SIG-M5 treated with dmso at 0.1 percent for 504 hours (cell line): Measurements from ENCODE around the gene C3orf52.

Experiments used
- DNase-seq: peaks from one replicate; lab custom pipeline; 2025; ENCODE audit not compliant: unreplicated experiment; lab: John Stamatoyannopoulos, UW

Gene C3orf52

DNA sequence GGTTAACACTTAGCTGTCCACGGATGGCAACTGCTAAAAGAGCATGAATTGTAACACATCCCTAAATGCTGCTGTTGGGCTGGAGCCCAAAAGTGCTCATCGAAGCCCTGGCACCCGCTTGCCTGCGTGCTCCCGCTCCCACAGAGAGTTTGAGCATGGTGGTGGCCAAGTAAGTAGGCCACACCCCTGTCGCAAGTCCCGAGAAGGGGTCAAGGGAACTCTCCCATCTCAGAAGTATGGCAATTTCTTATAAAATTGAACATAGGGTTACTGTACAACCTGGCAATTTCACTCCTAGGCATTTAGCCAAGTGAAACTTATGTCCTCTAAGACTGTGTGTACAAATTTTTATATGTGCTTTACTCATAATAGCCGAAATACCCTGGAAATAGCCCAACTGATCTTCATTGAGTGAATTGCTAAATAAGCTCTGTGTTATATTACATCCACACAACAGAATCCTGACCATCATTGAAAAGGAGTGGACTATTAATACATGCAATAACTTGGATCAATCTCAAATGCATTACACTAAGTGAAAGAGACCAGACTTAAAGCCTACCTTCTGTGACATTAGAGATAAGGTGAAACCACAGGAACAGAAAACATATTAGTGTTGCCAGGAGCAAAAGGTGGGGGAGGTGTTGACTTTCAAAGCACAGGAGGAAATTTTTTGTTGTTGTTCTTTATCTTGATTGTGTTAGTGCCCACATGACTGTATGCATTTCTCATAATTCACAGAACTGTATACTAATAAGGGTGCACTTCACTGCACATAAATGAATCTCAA, 48.3 kb downstream of the C3orf52 start:
- DNase-seq: no peak

DNA sequence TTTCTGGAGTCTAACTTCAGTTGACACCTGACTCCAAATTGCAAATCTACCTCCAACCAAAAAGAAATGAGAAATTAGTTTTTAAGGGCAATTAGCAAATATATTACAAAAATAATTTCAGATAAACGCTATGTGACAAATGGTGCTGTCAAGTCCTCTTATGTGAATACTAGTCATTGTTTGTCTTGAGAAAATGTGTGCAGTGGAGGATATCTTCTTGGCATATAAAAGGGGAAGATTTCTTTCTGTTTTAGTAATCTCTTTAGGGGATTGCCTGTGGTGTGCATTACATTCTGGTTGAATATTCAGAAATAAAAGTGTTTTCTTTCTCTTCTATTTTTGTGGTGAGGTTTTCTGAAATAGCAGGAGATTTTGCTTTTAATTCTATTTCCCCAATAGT, 49.9 kb downstream of the C3orf52 start:
- no peak for DNase-seq

DNA sequence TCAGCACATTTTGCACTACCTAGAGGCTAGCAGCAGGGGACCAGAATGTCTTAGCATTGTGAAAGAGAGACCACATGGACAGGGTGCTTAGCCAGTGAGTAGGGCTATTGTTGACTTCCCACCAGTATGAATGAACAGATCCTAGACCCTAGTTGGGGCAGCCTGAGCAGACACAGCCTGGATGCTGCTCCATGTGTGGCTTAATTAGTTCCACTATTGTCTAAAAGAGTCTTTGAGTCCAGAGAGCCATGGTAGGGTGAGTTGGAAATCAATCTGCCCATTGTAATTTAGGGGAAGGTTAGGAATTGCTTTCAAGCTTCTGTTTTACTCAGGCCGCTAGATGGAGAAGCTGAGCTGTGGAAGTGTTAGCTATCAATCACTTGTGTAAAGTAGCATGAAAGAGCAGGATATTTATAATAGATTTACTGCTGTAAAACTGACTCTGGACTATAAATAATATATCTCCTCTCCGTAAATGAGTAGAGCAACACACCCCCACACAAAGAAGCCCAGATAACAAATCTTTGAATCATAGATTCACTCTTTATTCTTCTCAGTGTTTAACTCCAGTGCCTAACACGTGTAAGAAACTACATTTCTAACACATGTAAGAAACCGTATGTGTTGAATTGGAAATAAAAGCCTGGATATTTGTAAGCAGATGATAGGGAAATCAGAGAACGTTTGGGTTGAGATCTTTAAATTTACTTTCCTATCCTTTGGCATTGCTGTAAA, 50.9 kb downstream of the C3orf52 start:
- DNase-seq: peak; percentile 60

DNA sequence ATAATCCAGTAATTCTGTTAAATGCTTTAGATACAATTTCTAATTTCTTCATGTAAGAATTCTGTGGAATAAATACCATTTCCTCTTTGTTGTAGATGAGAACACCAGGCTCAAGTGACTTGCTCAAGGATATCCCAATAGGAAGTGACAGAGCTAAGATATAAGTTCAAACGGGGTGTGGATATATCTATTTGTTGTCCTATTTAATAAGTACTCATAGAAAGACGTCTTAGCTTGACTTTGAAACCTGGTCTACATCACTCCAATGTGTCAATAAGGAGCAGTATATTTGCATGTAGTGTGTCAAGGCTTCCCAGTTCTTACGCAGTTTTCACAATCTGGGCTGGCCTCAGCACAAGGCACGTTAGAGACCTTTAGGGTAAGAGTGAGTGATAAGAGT, 51.6 kb downstream of the C3orf52 start:
- DNase-seq: no peak

DNA sequence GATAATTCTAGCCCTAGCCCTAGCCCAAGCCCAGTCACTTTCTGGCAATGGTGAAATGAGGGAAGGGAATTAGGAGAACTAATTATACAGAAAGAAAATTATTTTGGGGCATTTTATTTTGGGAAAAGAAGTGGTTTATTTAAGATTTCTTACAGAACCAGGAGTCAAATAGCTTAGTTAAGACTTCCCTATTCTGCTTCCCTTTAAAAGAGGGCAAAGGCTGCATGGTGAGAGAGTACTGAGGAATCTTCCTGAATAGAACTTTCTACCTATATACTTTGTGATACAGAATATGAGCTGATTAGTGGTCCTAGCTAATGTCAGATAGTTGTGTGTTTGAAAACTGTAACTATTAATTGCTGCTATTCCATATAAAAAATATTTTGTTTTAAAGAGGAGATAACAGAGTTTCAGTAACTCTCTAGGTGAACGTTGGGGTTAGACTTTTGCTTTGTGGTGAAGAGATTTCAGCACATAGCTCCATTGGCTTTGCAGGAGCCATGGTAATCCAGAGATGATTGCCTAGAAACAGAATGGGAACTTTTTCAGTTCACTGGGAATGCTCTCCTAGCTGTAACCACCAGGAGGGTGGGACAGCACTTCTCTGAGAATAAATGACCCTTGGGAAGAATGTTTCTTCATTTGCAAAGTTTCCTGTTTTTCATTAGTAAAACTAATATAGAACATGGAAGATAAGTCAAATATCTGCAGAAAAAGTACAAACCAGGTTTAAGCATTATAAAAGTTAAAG, 52.2 kb downstream of the C3orf52 start:
- no peak for DNase-seq

DNA sequence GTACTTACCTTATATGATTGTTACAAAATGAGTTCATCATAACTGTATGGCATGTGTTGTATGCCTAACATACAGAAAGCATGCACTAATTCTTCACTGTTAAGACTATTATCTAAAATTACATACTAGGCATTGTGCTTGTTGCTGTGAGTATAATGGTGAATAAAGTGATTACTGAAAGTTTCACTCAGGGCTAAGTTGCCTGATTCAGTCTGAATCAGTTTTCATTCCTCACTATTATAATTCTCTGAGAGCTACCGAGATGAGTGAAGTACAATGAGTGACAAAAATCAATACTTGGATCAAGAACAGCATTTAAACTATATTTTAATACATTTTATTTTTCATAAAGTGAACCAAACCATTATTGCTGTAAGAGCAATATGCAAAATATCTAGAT, 54.4 kb downstream of the C3orf52 start:
- DNase-seq: no peak

DNA sequence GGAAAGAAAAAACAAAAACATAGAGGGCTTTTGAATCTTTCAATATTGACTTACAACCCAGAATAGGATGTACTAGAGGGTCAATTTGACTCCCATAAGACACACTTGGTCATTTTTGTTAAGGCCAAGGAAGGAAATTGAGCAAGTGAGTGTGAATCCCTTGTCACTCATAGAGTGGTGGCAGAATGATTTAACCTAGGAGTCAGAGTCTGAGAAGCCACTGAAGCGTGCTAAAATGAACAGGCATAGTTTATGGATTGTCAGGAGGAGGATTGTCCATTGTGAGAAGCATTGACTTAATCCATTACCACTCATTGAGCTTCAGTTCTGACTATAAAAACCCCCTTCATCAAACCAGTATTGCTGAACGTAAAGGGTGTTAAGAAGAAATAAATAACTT, 55.1 kb downstream of the C3orf52 start:
- DNase-seq: no peak

DNA sequence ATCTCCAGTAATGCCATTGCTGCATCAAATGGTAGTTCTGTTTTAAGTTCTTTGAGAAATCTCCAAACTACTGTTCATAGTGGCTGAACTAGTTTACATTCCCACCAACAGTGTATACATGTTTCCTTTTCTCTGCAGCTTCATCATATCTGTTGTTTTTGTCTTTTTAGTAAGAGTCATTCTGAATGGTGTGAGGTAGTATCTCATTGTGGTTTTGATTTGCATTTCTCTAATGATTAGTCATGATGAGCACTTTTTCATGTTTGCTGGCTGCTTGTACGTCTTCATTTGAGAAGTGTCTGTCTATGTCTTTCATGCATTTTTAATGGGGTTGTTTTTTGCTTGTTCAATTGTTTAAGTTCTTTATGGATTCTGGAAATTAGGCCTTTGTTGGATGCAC, 57.1 kb downstream of the C3orf52 start:
- DNase-seq: no peak

DNA sequence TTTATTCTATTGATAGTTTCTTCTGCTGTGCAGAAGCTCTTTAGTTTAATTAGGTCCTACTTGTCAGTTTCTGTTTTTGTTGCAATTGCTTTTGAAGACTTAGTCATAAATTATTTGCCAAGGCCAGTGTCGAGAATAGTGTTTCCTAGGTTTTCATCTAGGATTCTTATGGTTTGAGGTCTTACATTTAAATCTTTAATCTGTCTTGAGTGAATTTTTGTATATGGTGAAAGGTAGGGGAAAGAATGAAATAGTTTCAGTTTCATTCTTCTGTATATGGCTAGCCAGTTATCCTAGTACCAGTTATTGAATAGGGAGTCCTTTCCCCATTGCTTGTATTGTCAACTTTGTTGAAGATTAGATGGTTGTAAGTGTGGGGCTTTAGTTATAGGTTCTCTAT, 57.5 kb downstream of the C3orf52 start:
- no peak for DNase-seq

DNA sequence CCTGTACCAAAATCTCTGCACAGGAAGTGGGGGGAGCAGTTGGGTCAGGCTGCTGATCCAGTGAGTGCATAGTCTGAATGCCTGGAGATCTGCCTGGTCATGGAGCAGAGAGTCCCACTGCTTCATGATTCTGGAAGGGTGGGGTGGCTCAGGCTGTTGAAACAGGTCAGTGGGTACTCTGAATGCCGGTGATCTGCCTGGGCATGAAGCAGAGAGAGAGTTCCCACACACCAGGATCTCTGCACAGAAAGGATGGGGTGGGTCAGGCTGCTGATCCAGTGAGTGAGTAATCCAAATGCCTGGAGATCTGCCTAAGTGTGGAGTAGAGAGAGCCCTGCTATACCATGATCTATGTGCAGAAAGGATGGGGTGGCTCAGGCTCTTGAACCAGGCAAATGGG, 62.9 kb downstream of the C3orf52 start:
- DNase-seq: no peak

DNA sequence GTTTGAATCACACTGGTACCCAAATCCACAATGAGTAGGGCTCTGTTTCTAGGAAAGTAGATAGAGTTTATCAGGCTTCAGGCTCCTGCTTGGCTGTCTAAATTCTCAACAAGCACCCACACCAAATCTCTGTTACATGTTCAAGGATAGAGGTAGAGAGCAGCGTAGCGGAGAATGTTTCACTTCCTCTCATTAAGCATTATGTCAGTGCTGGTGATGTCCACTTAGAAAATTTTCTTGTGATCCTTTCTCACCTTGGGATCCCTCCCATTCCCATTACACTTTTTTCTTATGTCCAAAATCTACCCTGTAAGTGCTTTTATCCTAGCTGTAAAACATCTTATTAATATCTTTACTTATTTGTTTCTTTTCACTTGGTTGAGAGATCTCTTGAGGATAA, 81.6 kb downstream of the C3orf52 start:
- no peak for DNase-seq
